ENCODE data around the gene PGD. TPM values are rescaled to one million over a fixed set of nuclear protein-coding genes. Genes with fewer than 3 reads are reported as not detected.
"Not testable (repeated sequence)": the region's sequence is repeated elsewhere in the genome, so short reads cannot be mapped to it uniquely, and the experiment has no call there.

PGD gene
- total and polyA plus RNA-seq, 7 donors = 30.6 to 115 (median 44.2) TPM

DNA sequence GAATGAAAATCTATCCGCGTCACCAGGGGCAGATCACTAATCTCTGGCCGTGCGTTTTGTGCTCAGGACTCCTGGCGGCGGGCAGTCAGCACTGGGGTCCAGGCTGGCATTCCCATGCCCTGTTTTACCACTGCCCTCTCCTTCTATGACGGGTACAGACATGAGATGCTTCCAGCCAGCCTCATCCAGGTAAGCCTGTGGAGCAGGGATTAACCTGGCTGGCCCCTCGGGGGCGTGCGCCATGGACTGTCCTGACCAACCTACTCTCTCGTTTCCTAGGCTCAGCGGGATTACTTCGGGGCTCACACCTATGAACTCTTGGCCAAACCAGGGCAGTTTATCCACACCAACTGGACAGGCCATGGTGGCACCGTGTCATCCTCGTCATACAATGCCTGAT, 20.5 kb downstream of the PGD start:
- H3K27ac ChIP-seq = no peak overlapping the region
- 90 to 95% methylated on average over 15 of the region's 15 CpGs for WGBS, 2 donors
- peaks cover 7 to 71% (median 34%) of the 10 kb centered on the region in 4 donors for H3K36me3 ChIP-seq
- H3K27me3 ChIP-seq = no peaks in the 10 kb centered on the region
- no peaks in the 10 kb centered on the region for H3K9me3 ChIP-seq
- peak; percentile 34 for DNase-seq
- H3K4me1 ChIP-seq = no peaks in the 10 kb centered on the region
- no peak for TF ChIP-seq EP300 (IDR thresholded peaks at IDR 0.05)
- no peak for TF ChIP-seq POLR2AphosphoS5 (IDR thresholded peaks at IDR 0.05)
- TF ChIP-seq, protein P1, sequence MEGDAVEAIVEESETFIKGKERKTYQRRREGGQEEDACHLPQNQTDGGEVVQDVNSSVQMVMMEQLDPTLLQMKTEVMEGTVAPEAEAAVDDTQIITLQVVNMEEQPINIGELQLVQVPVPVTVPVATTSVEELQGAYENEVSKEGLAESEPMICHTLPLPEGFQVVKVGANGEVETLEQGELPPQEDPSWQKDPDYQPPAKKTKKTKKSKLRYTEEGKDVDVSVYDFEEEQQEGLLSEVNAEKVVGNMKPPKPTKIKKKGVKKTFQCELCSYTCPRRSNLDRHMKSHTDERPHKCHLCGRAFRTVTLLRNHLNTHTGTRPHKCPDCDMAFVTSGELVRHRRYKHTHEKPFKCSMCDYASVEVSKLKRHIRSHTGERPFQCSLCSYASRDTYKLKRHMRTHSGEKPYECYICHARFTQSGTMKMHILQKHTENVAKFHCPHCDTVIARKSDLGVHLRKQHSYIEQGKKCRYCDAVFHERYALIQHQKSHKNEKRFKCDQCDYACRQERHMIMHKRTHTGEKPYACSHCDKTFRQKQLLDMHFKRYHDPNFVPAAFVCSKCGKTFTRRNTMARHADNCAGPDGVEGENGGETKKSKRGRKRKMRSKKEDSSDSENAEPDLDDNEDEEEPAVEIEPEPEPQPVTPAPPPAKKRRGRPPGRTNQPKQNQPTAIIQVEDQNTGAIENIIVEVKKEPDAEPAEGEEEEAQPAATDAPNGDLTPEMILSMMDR (IDR thresholded peaks at IDR 0.05) = no peak
- TF ChIP-seq POLR2A (IDR thresholded peaks at IDR 0.05) = no peak
- intact Hi-C loops (cut with DNase I) = no loop called here
- no peak overlapping the region for H3K4me3 ChIP-seq

GRCh38 chr1:10421637-10422036, 22.8 kb downstream of the PGD start:
- Histone ChIP-seq H3K27ac (no peak overlapping the region), H3K4me3 (no peak overlapping the region), H3K36me3 (peaks cover 7 to 48% (median 24%) of the 10 kb centered on the region in 4 donors), H3K9me3 (no peaks in the 10 kb centered on the region), H3K27me3 (no peaks in the 10 kb centered on the region), H3K4me1 (no peaks in the 10 kb centered on the region)
- 97 to 99% methylated on average over 5 of the region's 5 CpGs for WGBS, 2 donors
- TF ChIP-seq, protein P1 (IDR thresholded peaks at IDR 0.05) = no peak
- TF ChIP-seq POLR2AphosphoS5 (IDR thresholded peaks at IDR 0.05) (no peak), POLR2A (IDR thresholded peaks at IDR 0.05) (no peak), EP300 (IDR thresholded peaks at IDR 0.05) (no peak)
- intact Hi-C loops (cut with DNase I) = loop anchor here (10.0 kb wide), 1 partner anchor 477 kb away; the partner anchor contains the start of genes LZIC and NMNAT1
- no peak for DNase-seq

- DNase-seq = peak; percentile 77
- TF ChIP-seq EP300 (IDR thresholded peaks at IDR 0.05) (no peak), POLR2AphosphoS5 (IDR thresholded peaks at IDR 0.05) (no peak), POLR2A (IDR thresholded peaks at IDR 0.05) (no peak)
- TF ChIP-seq, protein P1 (IDR thresholded peaks at IDR 0.05) = no peak
- 73 to 84% methylated on average over 9 of the region's 9 CpGs for WGBS, 2 donors
- no peak overlapping the region for H3K4me3 ChIP-seq
- H3K27me3 ChIP-seq = no peaks in the 10 kb centered on the region
- peaks cover 0 to 24% (median 7%) of the 10 kb centered on the region in 4 donors for H3K36me3 ChIP-seq
- no peak overlapping the region for H3K27ac ChIP-seq
- intact Hi-C loops (cut with DNase I) = loop anchor here (10.0 kb wide), 1 partner anchor 479 kb away; the partner anchor contains the start of genes LZIC and NMNAT1
- no peaks in the 10 kb centered on the region for H3K9me3 ChIP-seq
- peaks cover 0 to 4% (median 0%) of the 10 kb centered on the region in 4 donors for H3K4me1 ChIP-seq
Observed at GRCh38 chr1:10424034-10424433, 25.2 kb downstream of the PGD start.

GRCh38 chr1:10424651-10425050, 25.8 kb downstream of the PGD start:
- no peaks in the 10 kb centered on the region for H3K9me3 ChIP-seq
- peaks cover 0 to 18% (median 1%) of the 10 kb centered on the region in 4 donors for H3K36me3 ChIP-seq
- peaks cover 0 to 5% (median 2%) of the 10 kb centered on the region in 4 donors for H3K4me1 ChIP-seq
- WGBS, 2 donors = 83 to 94% methylated on average over 8 of the region's 8 CpGs
- no peak overlapping the region for H3K4me3 ChIP-seq
- intact Hi-C loops (cut with DNase I) = loop anchor here (10.0 kb wide), 1 partner anchor 480 kb away; the partner anchor contains the start of genes LZIC and NMNAT1
- no peak overlapping the region for H3K27ac ChIP-seq
- no peak for TF ChIP-seq EP300 (IDR thresholded peaks at IDR 0.05)
- no peak for TF ChIP-seq POLR2AphosphoS5 (IDR thresholded peaks at IDR 0.05)
- TF ChIP-seq, protein P1 (IDR thresholded peaks at IDR 0.05) = no peak
- H3K27me3 ChIP-seq = no peaks in the 10 kb centered on the region
- no peak for DNase-seq

DNA sequence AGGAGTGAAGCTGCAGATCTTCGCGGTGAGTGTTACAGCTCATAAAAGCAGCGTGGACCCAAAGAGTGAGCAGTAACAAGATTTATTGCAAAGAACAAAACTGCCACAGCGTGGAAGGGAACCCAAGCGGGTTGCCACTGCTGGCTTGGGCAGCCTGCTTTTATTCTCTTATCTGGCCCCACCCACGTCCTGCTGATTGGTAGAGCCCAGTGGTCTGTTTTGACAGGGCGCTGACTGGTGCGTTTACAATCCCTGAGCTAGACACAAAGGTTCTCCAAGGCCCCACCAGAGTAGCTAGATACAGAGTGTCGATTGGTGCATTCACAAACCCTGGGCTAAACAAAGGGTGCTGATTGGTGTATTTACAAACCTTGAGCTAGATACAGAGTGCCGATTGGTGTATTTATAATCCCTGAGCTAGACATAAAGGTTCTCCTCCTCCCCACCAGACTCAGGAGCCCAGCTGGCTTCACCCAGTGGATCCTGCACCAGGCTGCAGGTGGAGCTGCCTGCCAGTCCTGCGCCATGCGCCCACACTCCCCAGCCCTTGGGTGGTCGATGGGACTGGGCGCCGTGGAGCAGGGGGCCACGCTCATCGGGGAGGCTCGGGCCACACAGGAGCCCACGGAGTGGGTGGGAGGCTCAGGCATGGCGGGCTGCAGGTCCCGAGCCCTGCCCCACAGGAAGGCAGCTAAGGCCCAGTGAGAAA, 27.1 kb downstream of the PGD start:
- H3K4me1 ChIP-seq = peaks cover 0 to 10% (median 8%) of the 10 kb centered on the region in 4 donors
- H3K27ac ChIP-seq, H3K9me3 ChIP-seq, H3K36me3 ChIP-seq, DNase-seq, H3K27me3 ChIP-seq: not testable (repeated sequence)
- intact Hi-C loops (cut with DNase I) = loop anchor here (10.0 kb wide), 1 partner anchor 481 kb away; the partner anchor contains the start of genes LZIC and NMNAT1
- peak overlapping the region in 1 of 4 donors; percentile 17 for H3K4me3 ChIP-seq
- 79 to 84% methylated on average over 21 of the region's 21 CpGs for WGBS, 2 donors

DNA sequence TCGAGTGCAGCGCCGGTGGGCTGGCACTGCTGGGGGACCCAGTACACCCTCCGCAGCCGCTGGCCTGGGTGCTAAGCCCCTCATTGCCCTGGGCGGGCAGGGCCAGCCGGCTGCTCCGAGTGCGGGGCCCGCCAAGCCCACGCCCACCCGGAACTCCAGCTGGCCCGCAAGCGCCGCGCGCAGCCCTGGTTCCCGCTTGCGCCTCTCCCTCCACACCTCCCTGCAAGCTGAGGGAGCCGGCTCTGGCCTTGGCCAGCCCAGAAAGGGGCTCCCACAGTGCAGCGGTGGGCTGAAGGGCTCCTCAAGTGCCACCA, 27.6 kb downstream of the PGD start:
- not testable (repeated sequence) for H3K9me3 ChIP-seq, H3K4me3 ChIP-seq, H3K36me3 ChIP-seq, H3K27me3 ChIP-seq, DNase-seq, H3K27ac ChIP-seq
- peaks cover 0 to 15% (median 13%) of the 10 kb centered on the region in 4 donors for H3K4me1 ChIP-seq
- intact Hi-C loops (cut with DNase I) = loop anchor here (10.0 kb wide), 1 partner anchor 482 kb away; the partner anchor contains the start of genes LZIC and NMNAT1
- 95 to 99% methylated on average over 21 of the region's 21 CpGs for WGBS, 2 donors

Measured in sigmoid colon (tissue), 7 donors.